ENCODE measurements around the gene CEP170B. TPM values are rescaled to one million over a fixed set of nuclear protein-coding genes. Genes with fewer than 3 reads are reported as not detected.
A peak's percentile ranks its signal among the peaks of the same experiment; 100 is the strongest.

Gene CEP170B
- total and polyA plus RNA-seq, 2 of the 8 experiments (the other 6 are each of a cell fraction or from before 2014, with no cell fraction given) = 9.1 to 33.8 TPM

DNA sequence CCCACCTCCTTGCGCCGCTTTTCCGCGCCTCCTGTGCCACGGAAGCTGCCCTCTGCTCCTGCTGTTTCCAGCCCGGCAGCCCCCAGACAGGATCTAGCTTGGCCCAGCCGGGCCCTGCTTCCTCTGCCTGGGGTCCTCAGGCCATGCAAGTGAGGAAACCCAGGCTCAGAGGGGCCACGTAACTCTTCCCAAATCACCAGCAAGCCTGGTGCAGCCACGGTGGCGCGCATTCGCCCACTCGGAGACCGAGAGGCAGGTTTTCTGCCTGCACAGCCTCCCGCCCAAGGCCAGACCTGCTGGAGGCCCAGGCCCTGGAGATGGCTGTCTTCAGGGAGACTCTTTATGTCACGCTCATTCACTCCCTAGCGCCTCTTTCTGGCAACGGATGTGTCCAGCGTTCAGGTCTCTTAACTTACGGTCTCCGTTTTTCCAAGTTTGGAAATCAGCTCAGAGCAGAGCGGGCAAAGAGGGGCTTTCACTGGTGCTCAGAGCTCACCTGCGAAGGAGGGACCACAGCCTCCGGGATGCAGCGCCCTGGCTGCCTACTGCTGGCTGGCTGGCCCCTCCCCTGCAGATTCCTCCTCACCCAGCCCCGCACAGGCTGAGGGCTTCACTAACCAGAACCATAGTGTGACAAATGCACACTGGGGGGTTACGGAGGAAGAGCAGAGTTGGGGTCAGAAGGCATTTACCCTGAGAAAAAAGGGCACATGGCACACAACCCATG is 20.6 kb upstream of the CEP170B start:
- H3K23me2 ChIP-seq (ENCODE audit: low read depth, low read length) = peaks cover 14% of the 10 kb centered on the region; the same call in 1 of the 2 replicates
- H3K23ac ChIP-seq (ENCODE audit: insufficient read length) = no peak overlapping the region
- H3K18ac ChIP-seq (ENCODE audit: extremely low read depth, low read length) = peak overlapping the region; percentile 100
- no peaks in the 10 kb centered on the region for H3K79me1 ChIP-seq (ENCODE audit: low read depth, low read length)
- H3K4me3 ChIP-seq (ENCODE audit: extremely low read depth in 1 of 4, insufficient read depth in 2 of 4, low read depth in 3 of 4, low read length in 4 of 4) = peak overlapping the region; percentile 38 to 63 (median 52)
- no peak overlapping the region for H4K8ac ChIP-seq (ENCODE audit: extremely low read depth, insufficient read depth, low read length)
- H3K9me3 ChIP-seq (ENCODE audit: insufficient read depth in 2 of 2, low read depth in 1 of 2, low read length in 1 of 2) = no peaks in the 10 kb centered on the region; a peak in 1 of 4 replicates
- 21% methylated on average over 27 of the region's 27 CpGs; no CpG with 5 or more reads in 1 of the 2 experiments for WGBS, 2 experiments (ENCODE audit: extremely low coverage in 1 of 2, insufficient coverage in 1 of 2, insufficient read length in 1 of 2, insufficient replicate concordance in 2 of 2, low coverage in 1 of 2, low lambda C conversion rate in 2 of 2, missing lambda C conversion rate in 1 of 2)
- 0 out of 2 replicates have a peak overlapping the region, but pooled peaks have one; percentile 67 for H2AFZ ChIP-seq (ENCODE audit: low read length)
- H2BK20ac ChIP-seq (ENCODE audit: low read length) = peak overlapping the region; percentile 90
- no peak overlapping the region for H3K56ac ChIP-seq (replicated peaks; ENCODE audit: insufficient read length, low read depth, low read length)
- H2BK12ac ChIP-seq (ENCODE audit: low read depth, low read length) = peak overlapping the region; percentile 75; the same call in 1 of the 2 replicates
- peak overlapping the region; percentile 86 for H4K91ac ChIP-seq (replicated peaks; ENCODE audit: insufficient read length, low read length)
- H2BK120ac ChIP-seq (replicated peaks; ENCODE audit: low read depth, low read length) = no peak overlapping the region
- H2BK5ac ChIP-seq (ENCODE audit: low read depth, low read length) = peak overlapping the region; percentile 47; the same call in 1 of the 2 replicates
- H3K14ac ChIP-seq (ENCODE audit: insufficient read length) = no peak overlapping the region
- peak overlapping the region; percentile 42 for H4K5ac ChIP-seq (ENCODE audit: insufficient read length, low read depth, low read length)
- H3K27ac ChIP-seq (ENCODE audit: low read depth, low read length) = peak overlapping the region; percentile 32; the same call in 1 of the 2 replicates
- no peak for FAIRE-seq
- H3K27me3 ChIP-seq (replicated peaks in 1 of 4; ENCODE audit: control insufficient read depth in 3 of 4, extremely low read depth in 1 of 4, insufficient read depth in 3 of 4, low read length in 3 of 4) = peaks cover 0 to 18% (median 5%) of the 10 kb centered on the region in 4 experiments; a peak in 5 of 7 replicates
- no peaks in the 10 kb centered on the region for H3K79me2 ChIP-seq (ENCODE audit: control insufficient read depth in 1 of 2, insufficient read depth in 2 of 2, low read length in 2 of 2)
- peak overlapping the region; percentile 72 to 96 for H3K4me2 ChIP-seq (ENCODE audit: insufficient read depth in 1 of 2, low read depth in 2 of 2, low read length in 2 of 2)
- ChIA-PET CTCF (ENCODE audit: partially characterized antibody) (interaction anchor here (0.7 to 5.9 kb wide), 12 partner anchors 9 to 440 kb away, joined by 3 to 40 read pairs (median 4); no protein-coding TSS in a partner anchor), POLR2A (ENCODE audit: partially characterized antibody) (interaction anchor here (0.6 to 8.8 kb wide), 13 partner anchors 8 to 123 kb away, joined by 3 to 82 read pairs (median 5); partner anchors contain the start of genes CEP170B and SIVA1)
- H3K4me1 ChIP-seq (replicated peaks in 1 of 4; ENCODE audit: control insufficient read depth in 3 of 4, insufficient read depth in 4 of 4, low read length in 3 of 4) = peaks cover 0 to 18% (median 14%) of the 10 kb centered on the region in 4 experiments; a peak in 6 of 7 replicates
- H3K9ac ChIP-seq (replicated peaks in 1 of 4; ENCODE audit: extremely low read depth in 1 of 4, low read depth in 3 of 4, low read length in 3 of 4) = peak overlapping the region in 1 of 4 experiments; percentile 16; a peak in 1 of 7 replicates
- peak in 1 of 2 experiments; percentile 78 for DNase-seq (ENCODE audit: low read depth in 1 of 2, low spot score in 2 of 2)
- H2BK15ac ChIP-seq (ENCODE audit: low read length) = peak overlapping the region; percentile 100
- H4K20me1 ChIP-seq (replicated peaks in 1 of 2; ENCODE audit: control insufficient read depth in 1 of 2, insufficient read depth in 2 of 2, low read length in 2 of 2) = no peaks in the 10 kb centered on the region
- no peak overlapping the region; the same call in 1 of the 2 replicates for H2AK5ac ChIP-seq (ENCODE audit: low read depth, low read length)
- peak overlapping the region; percentile 65 for H3K4ac ChIP-seq (replicated peaks; ENCODE audit: insufficient read length, low read depth, low read length)
- H3K36me3 ChIP-seq (ENCODE audit: control insufficient read depth in 2 of 4, insufficient read depth in 4 of 4, low read length in 3 of 4) = no peaks in the 10 kb centered on the region
- TF ChIP-seq SUZ12 (IDR thresholded peaks at IDR 0.05; ENCODE audit: low read length) (no peak), CTBP2 (IDR thresholded peaks at IDR 0.05; ENCODE audit: borderline replicate concordance, insufficient read depth, insufficient read length, low read length) (peak; percentile 35), RAD21 (IDR thresholded peaks at IDR 0.05 in 1 of 2, conservative IDR thresholded peaks at IDR 0.05 in 1 of 2; ENCODE audit: low read depth in 2 of 2, low read length in 2 of 2) (no peak), EP300 (IDR thresholded peaks at IDR 0.05; ENCODE audit: borderline replicate concordance in 1 of 2, low read depth in 2 of 2, low read length in 2 of 2) (no peak), TBP (IDR thresholded peaks at IDR 0.05; ENCODE audit: low read depth, low read length) (no peak), FOSL1 (IDR thresholded peaks at IDR 0.05; ENCODE audit: insufficient read depth, low read depth, low read length) (no peak)
- TF ChIP-seq, protein P1, sequence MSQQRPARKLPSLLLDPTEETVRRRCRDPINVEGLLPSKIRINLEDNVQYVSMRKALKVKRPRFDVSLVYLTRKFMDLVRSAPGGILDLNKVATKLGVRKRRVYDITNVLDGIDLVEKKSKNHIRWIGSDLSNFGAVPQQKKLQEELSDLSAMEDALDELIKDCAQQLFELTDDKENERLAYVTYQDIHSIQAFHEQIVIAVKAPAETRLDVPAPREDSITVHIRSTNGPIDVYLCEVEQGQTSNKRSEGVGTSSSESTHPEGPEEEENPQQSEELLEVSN (IDR thresholded peaks at IDR 0.05) = peak; percentile 19; the same call in 1 of the 2 replicates

Data from H1 (cell line).